ENCODE measurements around the gene ZNF628.
"Not testable (repeated sequence)": the region's sequence is repeated elsewhere in the genome, so short reads cannot be mapped to it uniquely, and the experiment has no call there.

Gene ZNF628

DNA sequence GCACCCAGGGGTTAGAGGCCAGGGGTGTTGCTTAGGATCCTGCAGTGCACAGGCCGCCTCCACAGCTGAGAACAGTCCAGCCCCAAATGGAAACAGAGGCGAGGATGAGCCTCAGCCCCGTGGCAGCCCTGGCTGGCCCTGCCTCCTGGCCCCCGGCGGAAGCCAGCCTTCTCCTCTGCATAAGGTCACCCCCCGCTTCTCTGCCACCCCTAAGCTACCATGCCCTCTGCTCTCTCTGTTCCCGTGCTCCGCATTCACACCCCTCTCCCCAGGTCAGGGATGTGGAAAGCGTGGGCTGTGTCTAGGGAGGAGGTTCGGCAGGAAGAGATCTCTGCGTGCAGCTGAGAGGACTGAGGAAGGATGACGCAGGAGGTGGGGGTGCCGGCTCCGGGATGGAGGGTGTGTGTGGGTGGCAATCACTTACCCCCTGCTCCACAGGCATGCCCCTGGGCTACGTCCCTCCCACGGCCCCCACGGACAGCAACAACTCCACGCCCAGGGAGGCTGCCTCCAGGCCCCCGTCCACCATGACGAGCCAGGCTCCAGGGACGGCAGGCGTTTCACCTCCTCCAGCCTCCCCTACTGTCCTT is 17.9 kb downstream of the ZNF628 start:
- no peak for DNase-seq (ENCODE audit: insufficient read length, low spot score)
- no peak for FAIRE-seq

DNA sequence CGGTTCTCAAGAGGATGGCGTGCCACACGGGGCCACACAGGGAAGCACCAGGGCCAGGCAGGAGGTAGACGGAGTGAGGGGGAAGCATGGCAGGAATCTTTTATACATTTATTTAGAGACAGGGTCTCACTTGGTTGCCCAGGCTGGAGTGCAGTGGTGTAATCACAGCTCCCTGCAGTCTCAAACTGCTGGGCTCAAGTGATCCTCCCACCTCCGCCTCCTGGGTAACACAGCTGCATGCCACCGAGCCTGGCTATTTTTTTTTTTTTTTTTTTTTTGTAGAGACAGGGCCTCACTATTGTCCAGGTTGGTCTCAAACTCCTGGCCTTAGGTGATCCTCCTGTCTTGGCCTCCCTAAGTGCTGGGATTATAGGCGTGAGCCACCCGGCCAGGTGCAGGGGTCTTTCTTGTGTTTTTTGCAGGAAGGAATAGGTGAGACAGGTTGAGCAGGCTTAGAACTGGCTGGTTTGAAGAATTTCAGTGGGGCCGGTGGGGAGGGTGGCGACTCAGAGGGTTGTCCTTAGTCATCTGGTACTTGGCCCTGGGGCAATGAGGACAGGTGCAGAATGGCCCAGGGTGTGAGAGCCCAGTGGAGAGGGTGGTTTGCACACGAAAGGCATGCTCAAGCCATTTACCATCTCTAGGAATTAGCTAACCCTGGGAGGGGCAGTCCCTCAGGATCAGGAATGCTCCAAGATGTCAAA is 19.4 kb downstream of the ZNF628 start:
- DNase-seq (ENCODE audit: insufficient read length, low spot score) = no peak

DNA sequence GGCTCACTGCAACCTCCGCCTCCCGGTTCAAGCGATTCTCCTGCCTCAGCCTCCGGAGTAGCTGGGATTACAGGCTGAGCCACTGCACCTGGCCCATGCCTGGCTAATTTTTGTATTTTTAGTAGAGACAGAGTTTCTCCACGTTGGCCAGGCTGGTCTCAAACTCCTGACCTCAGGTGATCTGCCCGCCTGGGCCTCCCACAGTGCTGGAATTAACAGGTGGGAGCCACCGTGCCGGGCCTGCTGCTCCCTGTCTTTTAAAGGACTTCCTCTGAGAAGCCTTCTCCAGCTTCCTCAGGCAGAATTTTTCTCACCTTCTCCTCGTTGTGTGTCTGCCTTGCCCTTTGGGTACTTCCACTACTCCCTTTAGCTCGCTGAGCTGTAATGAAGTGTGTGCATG is 20.4 kb downstream of the ZNF628 start:
- not testable (repeated sequence) for FAIRE-seq; DNase-seq (ENCODE audit: insufficient read length, low spot score)

More for the DNA sequence above, 19.4 kb downstream of the ZNF628 start:
- FAIRE-seq = no peak

- no peak for DNase-seq (ENCODE audit: insufficient read length, low spot score)
- FAIRE-seq = no peak
Observed at GRCh38 chr19:55497763-55498162, 21.3 kb downstream of the ZNF628 start.

- no peak for DNase-seq (ENCODE audit: insufficient read length, low spot score)
- FAIRE-seq = no peak
Observed at GRCh38 chr19:55498246-55498840, 21.9 kb downstream of the ZNF628 start.

- DNase-seq (ENCODE audit: insufficient read length, low spot score) (no peak), FAIRE-seq (no peak)
Observed at GRCh38 chr19:55500368-55500952, 24.0 kb downstream of the ZNF628 start.

DNA sequence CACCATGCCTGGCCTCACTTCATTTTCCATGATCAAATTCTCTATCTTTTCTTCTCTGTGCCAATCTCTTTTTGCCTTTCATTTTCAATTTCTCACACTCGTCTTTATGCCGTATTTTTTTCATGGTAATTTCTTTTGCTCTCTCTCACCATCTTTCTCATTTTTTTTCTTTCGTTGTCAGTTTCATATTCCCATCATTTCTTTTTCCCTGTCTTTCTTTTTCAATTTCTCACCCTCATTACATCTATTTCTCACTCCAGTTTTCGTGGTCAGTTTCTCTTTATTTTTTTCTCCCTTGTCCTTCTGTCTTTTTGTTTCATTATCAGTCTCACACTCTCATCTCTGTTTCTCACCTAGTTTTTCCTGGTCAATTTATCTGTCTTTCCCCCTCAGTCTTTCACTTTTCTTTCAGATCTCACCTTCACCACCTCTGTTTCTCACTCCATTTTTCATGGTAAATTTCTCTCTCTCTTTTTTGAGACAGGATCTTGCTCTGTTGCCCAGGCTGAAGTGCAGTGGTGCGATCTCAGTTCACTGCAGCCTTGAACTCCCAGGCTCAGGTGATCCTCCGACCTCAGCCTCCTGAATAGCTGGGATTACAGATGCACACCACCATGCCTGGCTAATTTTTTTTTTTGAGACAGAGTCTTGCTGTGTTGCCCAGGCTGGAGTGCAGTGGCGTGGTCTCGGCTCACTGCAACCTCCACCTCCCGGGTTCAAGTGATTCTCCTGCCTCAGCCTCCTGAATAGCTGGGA is 26.0 kb downstream of the ZNF628 start:
- no peak for FAIRE-seq

GRCh38 chr19:55503157-55503501 is 26.7 kb downstream of the ZNF628 start:
- DNase-seq (ENCODE audit: insufficient read length, low spot score) = no peak
- no peak for FAIRE-seq

More for the DNA sequence above, 26.0 kb downstream of the ZNF628 start:
- DNase-seq (ENCODE audit: insufficient read length, low spot score) = no peak

DNA sequence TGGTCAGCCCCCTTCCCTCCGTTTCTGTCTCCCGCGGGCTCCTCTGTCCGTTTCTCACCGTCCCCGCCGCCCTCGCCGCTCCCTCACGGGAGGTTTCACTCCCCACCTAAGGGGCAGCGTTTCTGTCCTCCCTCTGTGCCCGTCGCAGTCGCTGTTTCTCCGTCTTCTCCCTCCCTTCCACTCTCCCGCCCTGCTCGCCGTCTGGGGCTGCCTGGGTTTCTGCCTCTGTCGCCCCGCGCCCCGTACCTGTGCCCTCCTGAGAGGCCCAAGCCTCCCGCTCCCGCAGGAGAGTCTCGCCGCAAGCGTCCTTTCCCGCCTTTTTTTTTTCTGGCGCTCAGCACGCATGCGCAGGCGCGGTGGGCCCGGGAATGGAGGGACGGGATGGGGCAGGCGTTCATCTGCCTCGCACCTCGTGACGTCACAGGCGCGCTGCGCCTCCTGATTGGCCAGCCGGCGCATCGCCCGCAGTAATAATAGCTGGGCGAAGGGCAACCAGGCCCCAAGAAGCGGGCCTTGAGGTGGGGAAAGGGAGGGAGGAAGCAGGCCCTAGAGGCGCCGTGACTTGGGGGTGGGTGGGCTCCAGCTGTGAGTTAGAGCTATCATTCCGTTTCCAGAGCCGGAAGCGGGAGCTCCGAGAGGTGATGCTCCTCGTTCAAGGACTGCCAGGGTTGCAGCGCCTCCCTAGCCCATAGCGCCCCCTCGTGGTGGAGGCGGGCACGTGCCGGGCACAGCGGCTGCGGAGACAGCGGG is 27.3 kb downstream of the ZNF628 start:
- peak; percentile 89 for FAIRE-seq
- DNase-seq (ENCODE audit: insufficient read length, low spot score) = peak; percentile 84

DNA sequence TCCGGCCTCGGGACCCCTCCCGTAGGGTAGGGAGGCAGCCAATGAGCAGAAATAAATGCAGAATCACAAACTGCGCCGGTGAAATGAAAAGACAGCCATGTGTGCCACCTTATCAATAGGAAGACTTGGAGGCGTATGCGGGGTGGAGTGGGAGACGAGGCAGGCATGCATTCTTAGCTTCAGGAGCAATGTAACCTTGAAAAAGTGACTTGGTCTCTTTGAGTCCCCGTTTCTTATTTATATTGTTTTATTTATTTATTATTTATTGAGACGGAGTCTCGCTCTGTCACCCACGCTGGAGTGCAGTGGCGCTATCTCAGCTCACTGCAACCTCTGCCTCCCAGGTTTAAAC is 27.8 kb downstream of the ZNF628 start:
- FAIRE-seq (no peak), DNase-seq (ENCODE audit: insufficient read length, low spot score) (no peak)

DNA sequence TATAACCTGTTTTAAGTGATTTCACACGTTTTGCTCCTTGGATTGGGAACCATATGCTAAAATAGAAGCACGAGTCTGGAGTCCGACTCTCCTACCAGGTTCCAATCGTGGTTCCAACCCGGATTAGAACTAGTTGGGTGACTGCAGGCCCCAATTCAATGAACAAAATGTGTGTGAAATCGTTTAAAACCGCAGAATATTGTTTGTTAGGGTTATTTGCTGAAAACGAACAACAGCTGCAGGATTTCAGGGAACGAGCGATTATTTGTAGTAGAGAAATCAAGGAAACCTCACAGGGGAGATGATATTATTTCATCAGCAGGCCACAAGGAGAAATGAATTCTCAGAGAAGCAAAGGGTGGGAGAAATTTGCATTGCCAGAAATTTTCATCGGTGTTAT is 28.6 kb downstream of the ZNF628 start:
- no peak for FAIRE-seq
- no peak for DNase-seq (ENCODE audit: insufficient read length, low spot score)

GRCh38 chr19:55508120-55508519 is 31.7 kb downstream of the ZNF628 start:
- no peak for FAIRE-seq

DNA sequence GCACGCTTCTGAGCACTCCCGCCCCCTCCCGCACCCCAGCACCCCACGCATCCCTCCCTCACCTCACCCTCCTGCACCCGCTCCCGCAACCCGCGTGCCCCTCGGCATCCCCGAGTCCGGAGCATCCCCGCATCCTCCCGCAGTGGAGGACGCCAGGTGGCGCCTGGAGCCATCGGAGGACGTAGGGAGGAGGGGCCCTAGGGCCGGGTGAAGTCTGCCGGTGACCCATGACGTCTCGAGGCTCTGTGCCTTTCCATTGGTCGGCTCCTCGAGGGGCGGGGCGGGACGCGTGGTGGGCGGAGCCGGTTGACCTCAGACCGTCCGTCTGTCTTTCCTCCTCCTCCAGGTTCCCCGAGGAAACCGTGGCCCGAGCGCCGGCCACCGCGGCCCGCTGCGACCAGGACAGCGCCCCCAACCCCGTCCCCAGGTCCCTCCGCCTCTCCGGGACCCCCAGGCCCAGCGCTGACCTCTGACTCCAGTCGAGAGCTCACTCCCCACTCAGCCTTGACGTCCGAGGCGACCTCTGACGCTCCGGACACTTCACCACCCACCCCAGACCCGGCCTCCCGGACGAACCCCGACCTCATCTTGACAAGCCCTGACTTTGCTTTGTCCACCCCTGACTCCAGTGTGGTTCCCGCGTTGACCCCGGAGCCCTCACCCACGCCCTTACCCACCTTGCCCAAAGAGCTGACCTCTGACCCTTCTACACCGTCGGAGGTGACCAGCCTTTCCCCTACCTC is 40.6 kb downstream of the ZNF628 start:
- FAIRE-seq (peak; percentile 95), DNase-seq (ENCODE audit: insufficient read length, low spot score) (peak; percentile 98)

More at GRCh38 chr19:55508120-55508519, 31.7 kb downstream of the ZNF628 start:
- no peak for DNase-seq (ENCODE audit: insufficient read length, low spot score)

DNA sequence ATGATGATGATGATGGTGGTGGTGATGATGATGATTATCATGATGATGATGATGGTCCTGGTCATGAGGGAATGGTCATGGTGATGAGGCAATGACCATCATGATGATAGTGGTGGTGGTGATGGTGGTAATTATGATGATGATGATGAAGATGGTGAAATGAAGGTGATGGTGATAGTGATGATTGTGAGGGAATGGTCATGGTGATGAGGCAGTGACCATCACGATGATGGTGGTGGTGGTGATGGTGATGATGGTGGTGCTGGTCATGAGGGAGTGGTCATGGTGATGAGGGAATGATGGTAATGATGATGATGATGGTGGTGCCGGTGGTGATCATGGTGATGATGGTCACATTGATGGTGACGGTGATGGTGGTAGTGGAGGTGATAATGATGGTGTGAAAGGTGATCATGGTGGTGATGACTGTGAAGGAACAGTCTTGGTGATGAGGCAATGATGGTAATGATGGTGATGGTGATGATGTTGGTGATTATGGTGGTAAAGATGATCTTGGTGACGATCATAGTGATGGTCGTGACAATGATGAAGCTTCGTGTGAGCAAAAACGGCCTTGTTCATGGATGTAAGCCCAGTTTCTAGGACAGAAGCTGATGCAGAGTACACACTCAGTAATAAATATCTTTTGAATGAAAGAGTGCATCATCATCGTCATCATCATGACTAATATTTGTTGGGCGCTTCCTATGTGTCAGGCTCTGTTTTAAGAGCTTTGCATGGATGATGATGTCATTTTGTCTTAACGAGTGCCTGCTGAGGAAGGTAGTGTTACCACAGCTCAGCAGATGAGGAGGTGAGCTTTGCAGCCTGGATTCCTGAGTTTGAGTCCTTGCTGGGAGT is 43.3 kb downstream of the ZNF628 start:
- DNase-seq (ENCODE audit: insufficient read length, low spot score) = no peak
- FAIRE-seq = peak; percentile 99

- DNase-seq (ENCODE audit: insufficient read length, low spot score) (no peak), FAIRE-seq (no peak)
Observed at GRCh38 chr19:55520691-55521292, 44.4 kb downstream of the ZNF628 start.

DNA sequence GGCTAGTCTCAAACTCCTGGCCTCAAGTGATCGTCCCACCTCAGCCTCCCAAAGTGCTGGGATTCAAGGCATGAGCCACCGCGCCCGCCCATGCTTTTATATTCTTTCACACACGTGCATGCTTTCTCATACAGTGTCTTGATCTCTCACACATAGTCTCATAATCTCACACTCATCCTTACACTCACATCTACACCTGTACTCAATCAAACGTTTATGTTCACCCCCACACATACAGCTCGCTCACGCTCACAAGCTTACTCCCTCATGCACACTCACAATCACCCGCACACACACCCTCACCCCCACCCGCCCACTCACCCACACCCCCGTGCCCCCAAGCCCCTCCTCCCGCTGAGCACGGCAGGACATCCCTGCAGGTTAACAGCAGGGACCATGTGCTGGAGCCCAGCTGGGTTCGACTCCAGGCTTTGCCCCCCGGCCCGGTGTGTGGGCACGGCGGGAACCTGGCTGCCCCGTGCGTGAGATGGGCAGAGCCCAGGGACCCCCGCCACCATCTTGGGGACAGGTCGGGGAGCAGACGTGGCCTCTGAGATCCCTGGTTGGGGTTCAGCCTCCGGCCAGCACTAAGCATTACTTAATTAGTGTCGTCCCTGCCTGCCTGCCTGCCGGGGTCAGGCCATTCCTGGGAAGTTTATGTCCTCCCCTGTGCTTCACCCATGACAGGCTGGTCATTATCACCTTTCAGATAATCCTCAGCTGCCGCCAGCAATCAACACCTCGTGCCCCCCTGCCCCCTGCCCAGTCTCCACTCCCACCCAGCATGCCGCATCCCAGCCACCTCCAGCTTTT is 49.1 kb downstream of the ZNF628 start:
- FAIRE-seq (no peak), DNase-seq (ENCODE audit: insufficient read length, low spot score) (no peak)

Data from HTR-8/SVneo (cell line).